Measurements from ENCODE around the gene ATG13.

GRCh38 chr11:46617972-46618314 is 590 bp downstream of the ATG13 start:
- no peak for TF ChIP-seq REST (IDR thresholded peaks at IDR 0.05; ENCODE audit: borderline replicate concordance)
- no peak for TF ChIP-seq EP300 (conservative IDR thresholded peaks at IDR 0.05; ENCODE audit: poor library complexity, severe bottlenecking)
- TF ChIP-seq POLR2AphosphoS5 (IDR thresholded peaks at IDR 0.05) = no peak
- no peak for TF ChIP-seq CTCF (IDR thresholded peaks at IDR 0.05; ENCODE audit: poor library complexity, severe bottlenecking)
- TF ChIP-seq RAD21 (conservative IDR thresholded peaks at IDR 0.05) = peak; percentile 1
- no peak for TF ChIP-seq TAF1 (IDR thresholded peaks at IDR 0.05; ENCODE audit: low read depth)
